Stimulated activated CD8-positive, alpha-beta memory T cell treated with anti-CD3 and anti-CD28 coated beads, Interleukin-7, amount 100 ng/mL, for 4 hours (primary cell): ENCODE measurements around the gene COL23A1.
"Not testable (repeated sequence)": the region's sequence is repeated elsewhere in the genome, so short reads cannot be mapped to it uniquely, and the experiment has no call there.

Experiments used
- DNase-seq, 2 donors: peaks; one replicate each; pipeline ENCODE4 v3.0.0-alpha.2; 2020; ENCODE audit warnings: low read depth in 2 of 2

The COL23A1 gene

GRCh38 chr5:178242416-178242815 is 347.8 kb downstream of the COL23A1 start:
- DNase-seq = no peak

- DNase-seq = no peak
Measured at GRCh38 chr5:178241688-178242231, 348.4 kb downstream of the COL23A1 start.

- DNase-seq = no peak
Measured at GRCh38 chr5:178241231-178241663, 348.9 kb downstream of the COL23A1 start.

- no peak for DNase-seq
Measured at GRCh38 chr5:178240766-178241165, 349.4 kb downstream of the COL23A1 start.

- DNase-seq = no peak
Measured at GRCh38 chr5:178240341-178240741, 349.9 kb downstream of the COL23A1 start.

- DNase-seq = not testable (repeated sequence)
Measured at GRCh38 chr5:178239626-178240301, 350.4 kb downstream of the COL23A1 start.

GRCh38 chr5:178238711-178239592 is 351.2 kb downstream of the COL23A1 start:
- DNase-seq = no peak

GRCh38 chr5:178238313-178238635 is 351.9 kb downstream of the COL23A1 start:
- no peak for DNase-seq

- DNase-seq = no peak
Measured at GRCh38 chr5:178237431-178238312, 352.5 kb downstream of the COL23A1 start.

- no peak for DNase-seq
Measured at GRCh38 chr5:178236679-178237078, 353.5 kb downstream of the COL23A1 start.

- DNase-seq = no peak
Measured at GRCh38 chr5:178236126-178236525, 354.1 kb downstream of the COL23A1 start.

GRCh38 chr5:178235588-178235974 is 354.6 kb downstream of the COL23A1 start:
- no peak for DNase-seq

- DNase-seq = peak; percentile 59 to 61
Measured at GRCh38 chr5:178234750-178235587, 355.2 kb downstream of the COL23A1 start.

- no peak for DNase-seq
Measured at GRCh38 chr5:178234121-178234749, 356.0 kb downstream of the COL23A1 start.

GRCh38 chr5:178232920-178233429 is 357.2 kb downstream of the COL23A1 start:
- no peak for DNase-seq

GRCh38 chr5:178232124-178232919 is 357.9 kb downstream of the COL23A1 start, which contains the start of gene PHYKPL:
TSS of gene PHYKPL (minus strand) at chr5:178232802. CDS start at chr5:178232550, 252 bp downstream.
- peak in 1 of 2 donors; percentile 61 for DNase-seq

- no peak for DNase-seq
Measured at GRCh38 chr5:178231539-178232123, 358.6 kb downstream of the COL23A1 start.

- DNase-seq = no peak
Measured at GRCh38 chr5:178230879-178231538, 359.2 kb downstream of the COL23A1 start.
